ENCODE measurements around the gene SUCO. TPM values are rescaled to one million over a fixed set of nuclear protein-coding genes. Genes with fewer than 3 reads are reported as not detected.
"Not testable (repeated sequence)": the region's sequence is repeated elsewhere in the genome, so short reads cannot be mapped to it uniquely, and the experiment has no call there.

Gene SUCO
- 17.1 and 21.8 TPM in 2 replicates for total RNA-seq

GRCh38 chr1:172532700-172533512 lies at the start of gene SUCO:
Gene SUCO (plus strand): TSS chr1:172533150. CDS start chr1:172533436, 286 bp downstream.
- peak; percentile 97 for DNase-seq (ENCODE audit: low read depth, low spot score)

- no peak for DNase-seq (ENCODE audit: low read depth, low spot score)
Observed at GRCh38 chr1:172483448-172483847, 49.5 kb upstream of the SUCO start.

- no peak for DNase-seq (ENCODE audit: low read depth, low spot score)
Observed at GRCh38 chr1:172484252-172484651, 48.7 kb upstream of the SUCO start.

GRCh38 chr1:172485626-172486025 lies 47.3 kb upstream of the SUCO start:
- DNase-seq (ENCODE audit: low read depth, low spot score) = no peak

GRCh38 chr1:172486805-172487454 lies 46.0 kb upstream of the SUCO start:
- no peak for DNase-seq (ENCODE audit: low read depth, low spot score)

- DNase-seq (ENCODE audit: low read depth, low spot score) = no peak
Observed at GRCh38 chr1:172487550-172487949, 45.4 kb upstream of the SUCO start.

GRCh38 chr1:172488393-172488792 lies 44.6 kb upstream of the SUCO start:
- DNase-seq (ENCODE audit: low read depth, low spot score) = no peak

- DNase-seq (ENCODE audit: low read depth, low spot score) = no peak
Observed at GRCh38 chr1:172489847-172490246, 43.1 kb upstream of the SUCO start.

GRCh38 chr1:172492421-172492820 lies 40.5 kb upstream of the SUCO start:
- DNase-seq (ENCODE audit: low read depth, low spot score) = no peak

- DNase-seq (ENCODE audit: low read depth, low spot score) = no peak
Observed at GRCh38 chr1:172494166-172494565, 38.8 kb upstream of the SUCO start.

GRCh38 chr1:172496127-172496526 lies 36.8 kb upstream of the SUCO start:
- DNase-seq (ENCODE audit: low read depth, low spot score) = not testable (repeated sequence)

GRCh38 chr1:172496678-172497077 lies 36.3 kb upstream of the SUCO start:
- no peak for DNase-seq (ENCODE audit: low read depth, low spot score)

- DNase-seq (ENCODE audit: low read depth, low spot score) = no peak
Observed at GRCh38 chr1:172497230-172497629, 35.7 kb upstream of the SUCO start.

- no peak for DNase-seq (ENCODE audit: low read depth, low spot score)
Observed at GRCh38 chr1:172498857-172499256, 34.1 kb upstream of the SUCO start.

GRCh38 chr1:172499636-172500141 lies 33.3 kb upstream of the SUCO start:
- no peak for DNase-seq (ENCODE audit: low read depth, low spot score)

GRCh38 chr1:172500207-172500606 lies 32.7 kb upstream of the SUCO start:
- DNase-seq (ENCODE audit: low read depth, low spot score) = no peak

- DNase-seq (ENCODE audit: low read depth, low spot score) = no peak
Observed at GRCh38 chr1:172507741-172508140, 25.2 kb upstream of the SUCO start.

- DNase-seq (ENCODE audit: low read depth, low spot score) = no peak
Observed at GRCh38 chr1:172510479-172510878, 22.5 kb upstream of the SUCO start.

- DNase-seq (ENCODE audit: low read depth, low spot score) = no peak
Observed at GRCh38 chr1:172512591-172512990, 20.4 kb upstream of the SUCO start.

- DNase-seq (ENCODE audit: low read depth, low spot score) = no peak
Observed at GRCh38 chr1:172513479-172513878, 19.5 kb upstream of the SUCO start.

GRCh38 chr1:172514108-172514507 lies 18.8 kb upstream of the SUCO start:
- DNase-seq (ENCODE audit: low read depth, low spot score) = no peak

GRCh38 chr1:172515436-172515835 lies 17.5 kb upstream of the SUCO start:
- no peak for DNase-seq (ENCODE audit: low read depth, low spot score)

GRCh38 chr1:172515927-172516326 lies 17.0 kb upstream of the SUCO start:
- DNase-seq (ENCODE audit: low read depth, low spot score) = no peak
